ENCODE results near the gene SCUBE1. TPM values are rescaled to one million over a fixed set of nuclear protein-coding genes. Genes with fewer than 3 reads are reported as not detected.

SCUBE1 gene
- 0.14 TPM for total RNA-seq
- long read RNA-seq, partial matches to known transcripts = 1 of 1 reads
- long read RNA-seq, other reads (novel, unspliced or antisense) = 0 of 1 reads

GRCh38 chr22:43343262-43343669 lies at the start of gene SCUBE1:
TSS of gene SCUBE1 (minus strand) at chr22:43343372. CDS start at chr22:43343261, 111 bp downstream.
- peaks cover 22% of the 10 kb centered on the region for H3K4me1 ChIP-seq

DNA sequence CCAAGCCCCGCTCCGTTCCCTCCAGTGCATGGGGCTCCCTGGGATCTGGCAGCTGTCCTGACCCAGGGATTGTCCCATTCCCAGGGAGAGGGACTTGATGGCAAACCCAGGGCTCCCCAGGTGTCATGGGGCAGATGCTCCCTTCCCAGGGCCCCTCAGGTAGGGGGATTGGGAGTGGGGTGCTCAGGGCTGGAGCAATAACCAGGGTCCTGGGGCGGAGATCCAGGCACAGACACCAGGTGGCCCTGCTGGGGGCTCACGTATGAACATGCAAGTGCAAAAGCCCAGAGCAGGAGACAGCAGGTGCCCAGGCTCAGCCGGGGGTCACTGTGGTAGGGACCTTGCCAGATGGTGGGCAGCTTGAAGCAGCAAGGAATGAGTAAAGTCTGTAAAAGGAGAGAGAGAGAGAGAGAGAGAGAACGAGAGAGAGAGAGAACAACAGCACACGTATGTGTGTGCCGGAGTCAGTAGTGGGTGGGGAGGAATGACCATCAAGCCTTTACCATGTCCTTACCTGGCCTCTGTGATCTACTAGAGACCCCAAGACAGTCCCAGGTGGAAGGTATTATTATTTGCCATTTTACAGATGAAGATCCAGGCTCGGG lies 49.3 kb upstream of the SCUBE1 start:
- no peak for TF ChIP-seq CTCF (IDR thresholded peaks at IDR 0.05; ENCODE audit: borderline replicate concordance)
- Histone ChIP-seq H3K36me3 (no peaks in the 10 kb centered on the region), H3K4me3 (no peak overlapping the region), H3K4me1 (no peaks in the 10 kb centered on the region), H3K9me3 (replicated peaks) (peaks cover 9% of the 10 kb centered on the region), H3K27ac (replicated peaks) (no peak overlapping the region), H3K27me3 (ENCODE audit: low read depth) (peaks cover 11% of the 10 kb centered on the region)
- no peak for DNase-seq
- intact Hi-C loops (cut with micrococcal nuclease) = no loop called here

More at GRCh38 chr22:43343262-43343669, at the start of gene SCUBE1:
- peak; percentile 52 for DNase-seq
- Histone ChIP-seq H3K9me3 (replicated peaks) (no peaks in the 10 kb centered on the region), H3K27me3 (ENCODE audit: low read depth) (peaks cover 93% of the 10 kb centered on the region), H3K4me3 (peak within 1 kb of the TSS; percentile 45), H3K36me3 (no peaks in the 10 kb centered on the region), H3K27ac (replicated peaks) (no peak within 1 kb of the TSS)
- no peak for TF ChIP-seq CTCF (IDR thresholded peaks at IDR 0.05; ENCODE audit: borderline replicate concordance)
- intact Hi-C loops (cut with micrococcal nuclease) = no loop called here

DNA sequence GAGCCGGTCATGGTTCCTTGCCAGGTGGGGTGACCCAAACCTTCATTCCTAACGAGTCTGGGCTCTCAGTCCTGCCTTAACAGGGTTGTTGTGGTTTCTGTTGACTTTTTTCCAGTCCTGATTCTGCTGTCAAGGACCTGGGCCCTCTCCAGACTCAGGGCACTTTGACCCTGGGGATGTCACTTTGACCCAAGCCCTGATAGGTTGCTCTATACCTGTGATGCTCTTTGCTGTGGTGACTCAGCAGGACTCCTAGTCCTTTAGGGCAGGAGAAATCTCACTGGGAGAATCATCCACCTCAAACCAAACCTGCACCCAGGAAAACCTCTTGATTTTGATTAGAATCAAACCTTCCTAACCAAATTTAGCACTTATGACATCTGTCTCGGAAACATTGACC lies 48.1 kb upstream of the SCUBE1 start:
- Histone ChIP-seq H3K36me3 (no peaks in the 10 kb centered on the region), H3K27ac (replicated peaks) (no peak overlapping the region), H3K4me1 (no peaks in the 10 kb centered on the region), H3K9me3 (replicated peaks) (peaks cover 9% of the 10 kb centered on the region), H3K27me3 (ENCODE audit: low read depth) (peaks cover 20% of the 10 kb centered on the region), H3K4me3 (no peak overlapping the region)
- intact Hi-C loops (cut with micrococcal nuclease) = no loop called here
- DNase-seq = no peak
- no peak for TF ChIP-seq CTCF (IDR thresholded peaks at IDR 0.05; ENCODE audit: borderline replicate concordance)

DNA sequence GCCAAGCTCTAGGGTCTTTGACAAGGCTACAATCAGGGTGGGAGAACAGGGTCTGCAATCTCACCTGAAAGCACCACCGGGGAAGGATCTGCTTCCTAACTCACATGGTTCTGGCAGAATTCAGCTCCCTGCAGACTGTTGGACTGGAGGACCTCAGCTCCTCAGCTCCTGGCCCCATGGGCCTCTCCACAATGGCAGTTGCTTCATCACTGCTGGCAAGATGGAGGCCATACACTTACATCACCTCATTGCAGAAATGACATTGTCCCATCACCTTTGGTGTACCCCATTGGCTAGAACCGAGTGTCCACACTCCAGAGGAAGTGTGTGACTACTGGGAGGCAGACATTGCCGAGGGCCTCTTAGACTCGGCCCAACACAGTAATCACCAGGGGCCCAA lies 47.7 kb upstream of the SCUBE1 start:
- DNase-seq = no peak
- peaks cover 24% of the 10 kb centered on the region for H3K27me3 ChIP-seq (ENCODE audit: low read depth)
- H3K36me3 ChIP-seq = no peaks in the 10 kb centered on the region
- intact Hi-C loops (cut with micrococcal nuclease) = no loop called here
- H3K27ac ChIP-seq (replicated peaks) = no peak overlapping the region
- no peaks in the 10 kb centered on the region for H3K4me1 ChIP-seq
- no peak overlapping the region for H3K4me3 ChIP-seq
- no peak for TF ChIP-seq CTCF (IDR thresholded peaks at IDR 0.05; ENCODE audit: borderline replicate concordance)
- H3K9me3 ChIP-seq (replicated peaks) = peaks cover 9% of the 10 kb centered on the region

DNA sequence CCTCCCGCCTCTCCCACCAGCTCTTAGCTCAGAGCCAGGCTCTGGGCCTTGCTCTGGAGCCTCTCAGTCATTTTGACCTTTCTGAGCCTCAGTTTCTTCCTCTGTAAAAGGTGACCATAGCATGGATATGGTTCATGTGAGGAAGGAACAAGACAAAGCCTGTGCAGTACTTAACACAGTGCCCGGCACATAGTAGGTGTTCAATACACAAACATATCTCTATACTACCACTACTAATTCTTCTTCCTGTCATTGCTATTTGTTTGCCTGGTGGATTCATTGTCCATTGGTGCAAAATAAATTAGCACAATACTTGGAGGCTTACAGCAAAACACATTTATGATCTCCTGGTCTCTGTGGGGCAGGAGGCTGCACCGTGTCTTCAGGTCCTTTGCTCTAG lies 47.0 kb upstream of the SCUBE1 start:
- Histone ChIP-seq H3K36me3 (no peaks in the 10 kb centered on the region), H3K27ac (replicated peaks) (no peak overlapping the region), H3K4me1 (no peaks in the 10 kb centered on the region), H3K27me3 (ENCODE audit: low read depth) (peaks cover 29% of the 10 kb centered on the region), H3K9me3 (replicated peaks) (peaks cover 9% of the 10 kb centered on the region), H3K4me3 (no peak overlapping the region)
- DNase-seq = no peak
- no peak for TF ChIP-seq CTCF (IDR thresholded peaks at IDR 0.05; ENCODE audit: borderline replicate concordance)
- intact Hi-C loops (cut with micrococcal nuclease) = no loop called here
